Measurements from ENCODE around the gene SLU7.
"Not testable (repeated sequence)": the region's sequence is repeated elsewhere in the genome, so short reads cannot be mapped to it uniquely, and the experiment has no call there.

The SLU7 gene

DNA sequence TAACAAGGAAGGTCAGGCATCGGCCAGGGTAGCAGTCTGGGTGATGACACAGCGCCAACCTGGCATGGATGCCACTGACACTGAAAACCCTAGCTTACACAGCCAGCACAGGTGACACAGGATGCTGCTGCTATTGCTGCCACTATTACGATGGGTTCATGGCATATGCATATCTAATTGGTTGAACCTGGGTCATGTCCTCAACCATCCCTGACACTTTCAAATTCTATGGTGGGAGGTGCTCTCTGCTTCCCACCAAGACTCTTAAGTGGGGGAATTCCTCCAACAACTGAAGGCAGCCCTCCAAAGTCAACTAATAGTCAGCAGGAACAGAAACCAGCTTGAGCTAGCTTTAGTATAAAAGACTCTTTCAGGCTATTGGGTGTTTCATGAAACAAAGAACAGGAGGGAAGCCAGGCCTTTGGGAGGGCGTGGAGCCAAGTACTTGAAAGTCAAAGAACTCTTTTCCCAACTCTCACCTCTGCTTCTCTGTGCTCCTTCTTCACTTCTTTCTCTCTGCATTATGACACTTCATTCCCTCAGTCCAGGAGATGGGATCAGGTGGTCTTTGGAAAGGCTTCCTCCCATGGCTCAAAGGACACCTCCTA is 24.0 kb upstream of the SLU7 start:
- TF ChIP-seq, protein P1, sequence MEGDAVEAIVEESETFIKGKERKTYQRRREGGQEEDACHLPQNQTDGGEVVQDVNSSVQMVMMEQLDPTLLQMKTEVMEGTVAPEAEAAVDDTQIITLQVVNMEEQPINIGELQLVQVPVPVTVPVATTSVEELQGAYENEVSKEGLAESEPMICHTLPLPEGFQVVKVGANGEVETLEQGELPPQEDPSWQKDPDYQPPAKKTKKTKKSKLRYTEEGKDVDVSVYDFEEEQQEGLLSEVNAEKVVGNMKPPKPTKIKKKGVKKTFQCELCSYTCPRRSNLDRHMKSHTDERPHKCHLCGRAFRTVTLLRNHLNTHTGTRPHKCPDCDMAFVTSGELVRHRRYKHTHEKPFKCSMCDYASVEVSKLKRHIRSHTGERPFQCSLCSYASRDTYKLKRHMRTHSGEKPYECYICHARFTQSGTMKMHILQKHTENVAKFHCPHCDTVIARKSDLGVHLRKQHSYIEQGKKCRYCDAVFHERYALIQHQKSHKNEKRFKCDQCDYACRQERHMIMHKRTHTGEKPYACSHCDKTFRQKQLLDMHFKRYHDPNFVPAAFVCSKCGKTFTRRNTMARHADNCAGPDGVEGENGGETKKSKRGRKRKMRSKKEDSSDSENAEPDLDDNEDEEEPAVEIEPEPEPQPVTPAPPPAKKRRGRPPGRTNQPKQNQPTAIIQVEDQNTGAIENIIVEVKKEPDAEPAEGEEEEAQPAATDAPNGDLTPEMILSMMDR (IDR thresholded peaks at IDR 0.05; ENCODE audit: insufficient read depth, low read depth, low read length, missing control alignments), result no peak
- peak; percentile 73 for DNase-seq (ENCODE audit: low read depth)
- no peak overlapping the region for H3K4me3 ChIP-seq (ENCODE audit: low read depth, low read length)

DNA sequence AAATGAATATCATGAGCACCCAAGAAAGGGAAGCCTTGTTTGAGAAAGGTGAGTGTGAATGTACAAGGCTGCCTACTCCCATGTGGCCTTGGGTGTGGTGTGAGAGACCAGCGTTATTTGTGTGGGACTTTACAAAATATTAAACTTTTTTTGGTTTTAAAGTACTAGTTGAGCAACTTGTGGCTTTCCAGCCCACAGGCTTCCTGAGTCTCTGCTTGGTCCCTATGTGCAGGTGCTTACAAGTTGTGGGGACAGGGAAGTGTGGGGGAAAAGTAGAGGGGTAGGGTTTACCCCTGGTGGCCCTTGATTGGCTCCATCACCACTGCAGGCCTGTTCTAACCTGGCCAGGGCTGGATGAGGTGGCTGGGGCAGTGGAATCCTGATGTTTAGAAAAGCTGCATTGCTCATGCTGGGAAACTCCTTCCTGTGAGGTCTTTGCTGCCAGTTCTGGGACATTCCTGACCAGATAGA is 22.5 kb upstream of the SLU7 start:
- TF ChIP-seq, protein P1 (IDR thresholded peaks at IDR 0.05; ENCODE audit: insufficient read depth, low read depth, low read length, missing control alignments), result no peak
- H3K4me3 ChIP-seq (ENCODE audit: low read depth, low read length), result no peak overlapping the region; the same call in 1 of the 2 replicates
- peak; percentile 63 for DNase-seq (ENCODE audit: low read depth)

DNA sequence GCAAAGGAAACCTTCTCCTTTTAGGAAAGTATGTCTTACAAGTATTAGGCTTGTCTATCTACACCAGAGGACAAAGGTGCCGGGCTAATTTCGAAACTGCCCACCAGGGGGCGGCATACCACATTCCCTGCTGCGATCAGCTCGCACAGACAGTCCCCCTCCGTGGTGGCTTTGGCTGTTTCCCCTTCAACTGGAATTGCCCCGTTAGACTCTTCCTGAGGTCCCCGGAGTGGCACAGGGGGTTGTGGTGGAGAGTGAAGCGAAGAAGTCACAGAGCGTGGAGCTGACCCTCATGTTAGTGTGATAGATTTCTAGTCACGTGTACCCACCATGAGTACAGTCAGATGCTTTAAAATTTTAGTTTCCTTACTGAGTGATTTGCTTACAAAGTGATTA is 20.3 kb upstream of the SLU7 start:
- DNase-seq (ENCODE audit: low read depth), result peak; percentile 91
- H3K4me3 ChIP-seq (ENCODE audit: low read depth, low read length), result peak overlapping the region; percentile 71
- TF ChIP-seq, protein P1 (IDR thresholded peaks at IDR 0.05; ENCODE audit: insufficient read depth, low read depth, low read length, missing control alignments), result peak; percentile 88

DNA sequence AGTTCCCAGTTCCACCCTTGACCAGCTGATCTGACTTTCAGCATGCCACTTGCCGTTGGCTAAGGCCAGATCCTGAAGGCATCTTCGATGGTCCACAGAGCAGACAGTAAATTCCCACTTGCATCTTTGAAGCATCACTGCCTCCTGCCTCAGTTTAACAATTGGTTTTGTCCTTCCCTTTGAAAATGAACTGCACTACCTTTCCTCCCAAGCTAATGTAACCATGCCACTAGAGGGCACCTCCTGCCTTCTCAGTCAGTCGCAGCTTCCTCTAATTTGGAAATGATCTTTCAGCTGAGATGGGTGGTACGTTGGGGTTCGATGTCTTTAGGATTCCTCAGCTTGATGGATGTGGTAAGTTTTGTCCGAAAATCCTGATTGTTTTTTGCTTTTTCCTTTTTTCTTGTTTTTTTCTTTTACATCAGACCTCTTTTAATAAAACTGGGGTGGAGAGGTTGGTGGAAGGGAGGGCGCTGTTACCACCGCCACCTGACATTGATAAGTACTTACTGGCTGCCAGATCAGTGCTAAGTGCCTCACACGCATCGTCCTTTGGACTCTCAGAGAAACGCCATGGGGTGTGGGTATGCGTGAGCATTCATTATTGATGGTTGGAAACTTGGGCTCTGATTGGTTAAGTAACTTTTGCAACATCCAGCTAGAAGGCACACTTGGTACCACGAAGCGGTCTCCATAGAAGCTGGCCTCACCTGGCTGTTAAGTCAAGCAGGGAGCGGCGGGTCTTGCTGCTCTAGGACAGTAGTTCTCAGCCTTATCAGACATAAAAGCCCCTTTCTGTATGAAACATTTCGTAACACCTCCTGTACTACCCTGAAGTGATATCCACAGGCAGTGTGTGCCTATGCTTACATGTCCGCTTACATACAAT is 19.7 kb upstream of the SLU7 start:
- peak; percentile 81 for DNase-seq (ENCODE audit: low read depth)
- H3K4me3 ChIP-seq (ENCODE audit: low read depth, low read length), result peak overlapping the region; percentile 71
- TF ChIP-seq, protein P1 (IDR thresholded peaks at IDR 0.05; ENCODE audit: insufficient read depth, low read depth, low read length, missing control alignments), result peak; percentile 85

DNA sequence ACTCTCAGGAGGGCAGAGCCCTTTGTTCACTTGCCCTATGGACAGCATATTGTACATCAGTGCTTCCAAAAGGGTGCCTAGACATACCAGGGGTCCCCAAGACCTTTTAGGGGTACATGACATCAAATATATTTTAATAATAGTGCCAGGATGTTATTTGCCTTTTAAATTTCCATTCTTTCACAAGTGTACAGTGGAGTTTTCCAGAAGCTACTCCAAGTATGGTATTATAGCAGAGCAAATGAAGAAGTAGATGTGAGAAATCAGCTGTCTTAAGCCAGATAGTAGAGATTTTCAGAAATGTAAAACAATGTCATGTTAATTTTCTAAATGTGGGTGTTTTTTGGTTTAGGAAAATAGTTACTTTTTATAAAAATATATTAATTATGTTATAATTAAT is 18.4 kb upstream of the SLU7 start:
- no peak for DNase-seq (ENCODE audit: low read depth)
- TF ChIP-seq, protein P1 (IDR thresholded peaks at IDR 0.05; ENCODE audit: insufficient read depth, low read depth, low read length, missing control alignments), result no peak
- no peak overlapping the region for H3K4me3 ChIP-seq (ENCODE audit: low read depth, low read length)

DNA sequence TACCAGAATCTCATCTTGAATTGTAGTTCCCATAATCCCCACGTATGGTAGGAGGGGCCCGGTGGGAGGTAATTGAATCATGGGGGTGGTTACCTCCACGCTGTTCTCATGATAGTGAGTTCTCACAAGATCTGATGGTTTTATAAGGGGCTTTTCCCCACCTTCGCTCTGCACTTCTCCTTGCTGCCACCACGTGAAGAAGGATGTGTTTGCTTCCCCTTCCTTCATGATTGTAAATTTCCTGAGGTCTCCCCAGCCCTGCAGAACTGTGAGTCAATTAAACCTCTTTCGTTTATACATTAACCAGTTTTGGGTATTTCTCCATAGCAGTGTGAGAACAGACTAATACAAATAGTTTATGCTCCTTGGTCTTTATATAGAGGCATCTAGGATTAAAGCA is 17.8 kb upstream of the SLU7 start:
- not testable (repeated sequence) for H3K4me3 ChIP-seq (ENCODE audit: low read depth, low read length); DNase-seq (ENCODE audit: low read depth)

DNA sequence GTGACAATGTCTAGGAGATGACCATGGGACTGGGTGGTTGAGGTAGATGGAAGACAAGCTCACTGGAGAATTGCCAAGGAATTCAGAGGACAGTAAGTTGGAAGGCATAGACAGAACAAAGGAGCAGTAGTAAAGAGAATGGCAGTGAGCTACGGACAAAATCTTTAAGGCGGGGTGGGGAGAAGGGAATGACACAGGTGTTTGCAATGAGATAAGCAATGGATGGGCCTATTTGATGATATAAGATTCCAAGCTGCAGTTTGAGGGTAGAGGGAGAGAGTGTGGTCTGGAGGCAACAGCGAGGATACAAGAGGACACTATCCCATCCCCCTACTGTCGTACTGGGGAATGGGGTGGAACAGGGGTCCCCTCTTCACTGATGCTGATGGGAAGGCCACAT is 17.1 kb upstream of the SLU7 start:
- no peak for DNase-seq (ENCODE audit: low read depth)
- no peak overlapping the region for H3K4me3 ChIP-seq (ENCODE audit: low read depth, low read length)
- TF ChIP-seq, protein P1 (IDR thresholded peaks at IDR 0.05; ENCODE audit: insufficient read depth, low read depth, low read length, missing control alignments), result no peak

Measured in GM12865 (cell line).